Hepatocyte (in vitro differentiated cells): ENCODE measurements around the gene MOV10. TPM values are rescaled to one million over a fixed set of nuclear protein-coding genes. Genes with fewer than 3 reads are reported as not detected.

Experiments
- DNase-seq: peaks from one replicate; pipeline ENCODE4 v3.0.0-alpha.2; 2016; ENCODE audit warnings: low spot score
- H2AFZ ChIP-seq: fragments of 200-600 bp; sonication (generic); 2 replicates; pipeline ENCODE4 v1.6.0; 2016; ENCODE audit warnings: antibody characterized with exemption, mild to moderate bottlenecking
- H3K27ac ChIP-seq: fragments of 200-600 bp; sonication (generic); 2 replicates; pipeline ENCODE4 v1.5.1; 2016; ENCODE audit warnings: mild to moderate bottlenecking
- H3K27me3 ChIP-seq: fragments of 200-600 bp; sonication (generic); 2 replicates; pipeline ENCODE4 v1.6.1; 2016
- H3K36me3 ChIP-seq: fragments of 200-600 bp; sonication (generic); replicated peaks from 2 replicates; pipeline ENCODE4 v1.5.1; 2016; ENCODE audit warnings: low read depth; ENCODE audit not compliant: insufficient read depth
- H3K4me1 ChIP-seq: fragments of 200-600 bp; sonication (generic); 2 replicates; pipeline ENCODE4 v1.5.1; 2016; ENCODE audit warnings: mild to moderate bottlenecking, moderate library complexity; ENCODE audit not compliant: insufficient read depth
- H3K4me2 ChIP-seq: fragments of 200-600 bp; sonication (generic); 2 replicates; pipeline ENCODE4 v1.6.0; 2016
- H3K4me3 ChIP-seq: fragments of 200-600 bp; sonication (generic); 2 replicates; pipeline ENCODE4 v1.5.1; 2016; ENCODE audit warnings: mild to moderate bottlenecking
- H3K79me2 ChIP-seq: fragments of 200-600 bp; sonication (generic); 2 replicates; pipeline ENCODE4 v1.6.0; 2017; ENCODE audit warnings: mild to moderate bottlenecking
- H3K9me2 ChIP-seq: fragments of 200-600 bp; sonication (generic); replicated peaks from 2 replicates; pipeline ENCODE4 v1.6.0; 2017; ENCODE audit warnings: mild to moderate bottlenecking; ENCODE audit not compliant: insufficient read depth
- H3K9me3 ChIP-seq: fragments of 200-600 bp; sonication (generic); 2 replicates; pipeline ENCODE4 v1.5.1; 2016; ENCODE audit warnings: low read depth, mild to moderate bottlenecking
- H4K20me1 ChIP-seq: fragments of 200-600 bp; sonication (generic); 2 replicates; pipeline ENCODE4 v1.6.0; 2016; ENCODE audit warnings: mild to moderate bottlenecking; ENCODE audit not compliant: insufficient read depth, poor library complexity, severe bottlenecking
- CTCF ChIP-seq: fragments of 200-600 bp; sonication (generic); IDR thresholded peaks from 2 replicates; pipeline ENCODE4 v1.5.1; 2016; ENCODE audit warnings: antibody characterized with exemption, mild to moderate bottlenecking; ENCODE audit not compliant: poor library complexity
- EZH2 ChIP-seq: fragments of 200-600 bp; sonication (generic); IDR thresholded peaks from 2 replicates; pipeline ENCODE4 v1.6.1; 2016; ENCODE audit warnings: antibody characterized with exemption, mild to moderate bottlenecking, borderline replicate concordance
- EZH2phosphoT487 ChIP-seq: fragments of 200-600 bp; sonication (generic); IDR thresholded peaks from one replicate; pipeline ENCODE4 v1.6.1; 2018; ENCODE audit warnings: antibody characterized with exemption, mild to moderate bottlenecking, low read depth, moderate library complexity; ENCODE audit not compliant: unreplicated experiment, severe bottlenecking
- WGBS: methylation state at CpG from one replicate; pipeline ENCODE4 v1.1.6; 2016; ENCODE audit warnings: low lambda C conversion rate; ENCODE audit errors: missing lambda C conversion rate; 5-methylcytosine and 5-hydroxymethylcytosine counted together
- polyA plus RNA-seq: library from polyadenylated mRNA; unstranded; fragments of >200 nt; fragmentation: Nextera tagmentation; extraction: Ambion mirVana; gene quantifications from 2 replicates; pipeline ENCODE4 v1.2.1, GENCODE V29; 2016
- total RNA-seq: library from RNA; depleted of rRNA; stranded (reverse); fragments of >200 nt; gene quantifications from 2 replicates; pipeline ENCODE4 v1.2.3, GENCODE V29; 2014

The MOV10 gene
- total and polyA plus RNA-seq, 2 experiments from 2014 or later: 98.2 to 133 TPM

- H3K79me2 ChIP-seq: peaks cover 26% of the 10 kb centered on the region
- H3K27ac ChIP-seq: peak overlapping the region; percentile 97
- peaks cover 3% of the 10 kb centered on the region for H4K20me1 ChIP-seq
- H3K4me3 ChIP-seq: no peak overlapping the region
- no peaks in the 10 kb centered on the region for H3K9me2 ChIP-seq
- no peaks in the 10 kb centered on the region for H3K36me3 ChIP-seq
- peak overlapping the region; percentile 18 for H3K4me2 ChIP-seq
- 77% methylated on average over 13 of the region's 13 CpGs for WGBS
- peaks cover 71% of the 10 kb centered on the region for H3K4me1 ChIP-seq
- H3K9me3 ChIP-seq: no peaks in the 10 kb centered on the region
- DNase-seq: no peak
- H3K27me3 ChIP-seq: no peaks in the 10 kb centered on the region
- no peak for TF ChIP-seq EZH2
- no peak for TF ChIP-seq EZH2phosphoT487
- no peak for TF ChIP-seq CTCF
- H2AFZ ChIP-seq: no peak overlapping the region
Measured at GRCh38 chr1:112699425-112700144, 25.1 kb downstream of the MOV10 start.

GRCh38 chr1:112700290-112701226, 26.1 kb downstream of the MOV10 start:
- peak; percentile 97 for DNase-seq
- WGBS: 32% methylated on average over 7 of the region's 7 CpGs
- Histone ChIP-seq H3K4me1 (peaks cover 74% of the 10 kb centered on the region), H3K9me3 (no peaks in the 10 kb centered on the region), H3K79me2 (peaks cover 29% of the 10 kb centered on the region), H3K36me3 (no peaks in the 10 kb centered on the region), H3K27me3 (no peaks in the 10 kb centered on the region), H4K20me1 (peaks cover 3% of the 10 kb centered on the region), H3K27ac (peak overlapping the region; percentile 97), H3K4me2 (peak overlapping the region; percentile 50), H2AFZ (no peak overlapping the region), H3K9me2 (no peaks in the 10 kb centered on the region), H3K4me3 (no peak overlapping the region)
- TF ChIP-seq CTCF (no peak), EZH2 (no peak), EZH2phosphoT487 (no peak)

GRCh38 chr1:112701227-112702066, 27.0 kb downstream of the MOV10 start:
- Histone ChIP-seq H3K27ac (peak overlapping the region; percentile 97), H3K79me2 (peaks cover 36% of the 10 kb centered on the region), H3K27me3 (no peaks in the 10 kb centered on the region), H3K9me3 (no peaks in the 10 kb centered on the region), H4K20me1 (peaks cover 3% of the 10 kb centered on the region), H3K4me2 (peak overlapping the region; percentile 50), H2AFZ (no peak overlapping the region), H3K36me3 (no peaks in the 10 kb centered on the region), H3K4me3 (no peak overlapping the region), H3K4me1 (peaks cover 76% of the 10 kb centered on the region), H3K9me2 (no peaks in the 10 kb centered on the region)
- 87% methylated on average over 17 of the region's 17 CpGs for WGBS
- DNase-seq: no peak
- no peak for TF ChIP-seq EZH2
- TF ChIP-seq EZH2phosphoT487: no peak
- TF ChIP-seq CTCF: no peak
